K562 (cell line): ENCODE results near the gene RRBP1.

Experiments used
- ARHGAP35 ChIP-seq: fragments of 450-650 bp; IDR thresholded peaks from 2 replicates; pipeline ENCODE4 v1.6.1; 2018; ENCODE audit not compliant: partially characterized antibody
- EZH2 ChIP-seq: IDR thresholded peaks from 2 replicates; pipeline ENCODE4 v1.6.1; 2012; ENCODE audit warnings: low read depth, mild to moderate bottlenecking, inconsistent platforms, low read length, borderline replicate concordance
- FOXA1 ChIP-seq: fragments of 450-650 bp; IDR thresholded peaks from 2 replicates; pipeline ENCODE4 v1.6.1; 2016; ENCODE audit warnings: mild to moderate bottlenecking, borderline replicate concordance
- HMG20B ChIP-seq: fragments of 250-450 bp; sonication (Bioruptor Pico); IDR thresholded peaks from 2 replicates; pipeline ENCODE4 v1.5.0; 2021; ENCODE audit warnings: mild to moderate bottlenecking
- MTA3 ChIP-seq: fragments of 450-650 bp; formaldehyde crosslinking; IDR thresholded peaks from 2 replicates; pipeline ENCODE4 v1.6.1; 2017; ENCODE audit warnings: mild to moderate bottlenecking, borderline replicate concordance
- SMAD3 ChIP-seq: fragments of 450-650 bp; formaldehyde crosslinking; conservative IDR thresholded peaks from 2 replicates; pipeline ENCODE4 v1.4.0; 2020; ENCODE audit warnings: mild to moderate bottlenecking
- ZNF444 ChIP-seq: fragments of 250-450 bp; sonication (Bioruptor Pico); IDR thresholded peaks from 2 replicates; pipeline ENCODE4 v1.4.0; 2020; ENCODE audit warnings: mild to moderate bottlenecking, moderate library complexity

DNA sequence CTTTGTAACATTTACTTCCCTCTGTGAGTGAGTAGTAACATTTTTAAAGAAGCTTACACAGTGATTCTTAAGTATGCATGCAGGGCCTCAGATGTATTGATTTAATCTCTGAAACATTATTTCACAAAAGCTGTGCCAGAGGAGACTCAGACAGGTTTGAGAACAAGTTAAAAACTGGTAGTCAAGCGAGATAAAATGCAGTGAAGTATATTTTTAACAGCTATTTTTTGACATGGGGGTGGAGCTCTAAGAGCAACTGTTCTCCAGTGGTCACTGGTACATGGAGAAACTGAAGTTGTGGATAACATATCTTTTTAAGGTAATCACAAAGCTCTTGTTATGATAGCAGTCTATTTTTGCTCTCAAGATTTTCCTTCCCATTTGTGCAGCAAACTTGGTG is 91.8 kb downstream of the RRBP1 start:
- no peak for TF ChIP-seq ZNF444 (CRISPR knock-in tag)
- no peak for TF ChIP-seq MTA3
- no peak for TF ChIP-seq FOXA1
- no peak for TF ChIP-seq ARHGAP35
- TF ChIP-seq HMG20B (CRISPR knock-in tag): no peak
- no peak for TF ChIP-seq SMAD3 (CRISPR knock-in tag)
- TF ChIP-seq EZH2: no peak
